NB4 (cell line): ENCODE data around the gene CFAP161.

Source experiments
- DNase-seq: peaks from one replicate; pipeline ENCODE4 v3.0.0; 2010; ENCODE audit warnings: low read depth
- H3K4me3 ChIP-seq: one replicate; pipeline ENCODE4 v1.5.1; 2011; ENCODE audit warnings: mild to moderate bottlenecking, low read depth, low read length, moderate library complexity
- CTCF ChIP-seq: IDR thresholded peaks from one replicate; pipeline ENCODE4 v1.5.1; 2012; ENCODE audit warnings: low read depth, low read length
- MAX ChIP-seq: IDR thresholded peaks from 2 replicates; pipeline ENCODE4 v1.6.1; 2011; ENCODE audit warnings: low read depth, low read length
- MYC ChIP-seq: IDR thresholded peaks from 2 replicates; pipeline ENCODE4 v1.6.1; 2011; ENCODE audit warnings: low read depth, low read length
- POLR2A ChIP-seq: IDR thresholded peaks from 2 replicates; pipeline ENCODE4 v1.6.1; 2011; ENCODE audit warnings: mild to moderate bottlenecking; ENCODE audit not compliant: insufficient read length; ENCODE audit errors: extremely low read depth

CFAP161 gene

DNA sequence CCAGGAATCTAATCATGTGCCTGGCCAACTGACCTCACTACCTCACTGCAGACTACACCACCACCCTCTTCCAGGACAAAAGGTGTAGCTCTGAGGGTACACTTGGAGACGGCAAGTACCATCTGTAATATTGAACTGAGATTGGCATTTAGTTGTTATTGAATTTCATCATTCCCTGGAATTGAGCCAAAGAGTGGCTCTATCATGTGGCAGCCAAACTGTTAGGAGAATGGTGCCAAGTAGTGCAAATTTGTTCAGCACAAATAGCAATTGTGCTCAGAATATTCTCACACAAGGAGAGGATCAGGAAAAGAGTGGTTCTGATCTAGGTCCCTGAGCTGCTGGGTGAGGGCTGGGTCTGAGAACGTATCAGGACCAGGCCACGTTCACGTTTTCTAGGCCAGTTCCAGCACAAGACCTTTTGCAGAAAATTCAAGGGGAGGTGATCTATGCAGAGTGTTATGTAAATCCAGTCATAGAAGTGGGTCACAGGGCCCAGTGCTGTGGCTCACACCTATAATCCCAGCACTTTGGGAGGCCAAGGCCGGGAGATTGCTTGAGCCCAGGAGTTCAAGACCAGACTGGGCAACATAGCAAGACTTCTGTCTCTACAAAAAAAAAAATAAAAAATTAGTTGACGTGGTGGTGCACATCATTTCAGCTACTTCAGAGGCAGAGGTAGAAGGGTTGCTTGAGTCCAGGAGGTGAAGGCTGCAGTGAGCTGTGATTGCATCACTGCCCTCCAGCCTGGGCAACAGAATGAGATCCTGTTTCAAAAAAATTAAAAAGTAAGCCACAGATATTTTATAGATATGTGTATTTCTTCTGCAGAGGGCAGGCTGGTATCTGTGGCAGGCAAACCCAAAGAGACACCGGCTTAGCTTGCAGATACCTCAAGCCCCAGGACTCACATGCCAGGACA lies 31.9 kb upstream of the CFAP161 start:
- no peak for DNase-seq
- no peak overlapping the region for H3K4me3 ChIP-seq
- TF ChIP-seq CTCF (no peak), MYC (no peak), MAX (no peak), POLR2A (no peak)

DNA sequence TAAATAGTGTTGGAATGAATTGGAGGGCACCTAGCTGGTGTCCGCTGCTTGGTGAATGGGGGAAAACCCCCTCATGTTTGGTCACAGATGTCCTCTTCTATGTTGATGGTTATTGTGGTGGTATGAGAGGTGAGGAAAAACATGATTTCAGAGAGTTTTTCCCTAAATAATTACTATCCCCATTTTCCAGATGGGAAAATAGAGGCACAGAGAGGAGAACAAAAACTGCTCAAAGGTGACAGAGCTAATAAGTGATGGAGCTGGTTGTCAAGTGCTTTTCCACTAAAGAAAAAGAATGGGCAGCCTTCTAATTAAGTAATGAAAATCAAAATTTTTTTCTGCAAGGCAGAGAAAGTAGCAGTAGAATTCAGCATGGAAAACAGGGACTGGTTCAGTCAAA lies 30.2 kb upstream of the CFAP161 start:
- no peak for TF ChIP-seq POLR2A
- no peak for TF ChIP-seq MYC
- DNase-seq: no peak
- H3K4me3 ChIP-seq: no peak overlapping the region

GRCh38 chr15:81105545-81105944 lies 28.5 kb upstream of the CFAP161 start:
- no peak for TF ChIP-seq POLR2A
- TF ChIP-seq CTCF: no peak
- DNase-seq: no peak
- H3K4me3 ChIP-seq: no peak overlapping the region

DNA sequence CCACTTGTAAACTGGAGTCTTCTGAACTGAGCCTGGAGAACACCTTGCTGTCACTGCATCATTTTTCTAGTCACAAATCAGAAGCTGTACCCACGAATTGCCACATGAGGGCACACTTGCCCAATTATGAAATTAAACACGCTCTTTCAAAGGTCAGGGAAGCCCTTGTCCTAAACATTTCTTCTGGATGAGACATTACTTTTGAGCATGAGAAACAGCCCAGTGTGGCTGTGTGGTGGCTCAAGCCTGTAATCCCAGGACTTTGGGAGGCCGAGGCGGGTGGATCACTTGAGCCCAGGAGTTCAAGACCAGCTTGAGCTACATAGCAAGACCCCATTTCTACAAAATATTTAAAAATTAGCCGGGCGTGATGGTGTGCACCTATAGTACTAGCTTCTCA lies 27.5 kb upstream of the CFAP161 start:
- no peak overlapping the region for H3K4me3 ChIP-seq
- DNase-seq: peak; percentile 64
- TF ChIP-seq POLR2A: no peak
- no peak for TF ChIP-seq MYC
- peak; percentile 71 for TF ChIP-seq CTCF
- TF ChIP-seq MAX: peak; percentile 31; the same call in 1 of the 2 replicates

GRCh38 chr15:81107889-81108288 lies 26.2 kb upstream of the CFAP161 start:
- H3K4me3 ChIP-seq: no peak overlapping the region
- TF ChIP-seq MYC (no peak), POLR2A (no peak), MAX (no peak), CTCF (no peak)
- no peak for DNase-seq

GRCh38 chr15:81108427-81108826 lies 25.6 kb upstream of the CFAP161 start:
- DNase-seq: peak; percentile 25
- TF ChIP-seq POLR2A: no peak
- no peak for TF ChIP-seq MAX
- TF ChIP-seq CTCF: peak; percentile 61
- H3K4me3 ChIP-seq: no peak overlapping the region
